Measurements from ENCODE around the gene TLK2.

The TLK2 gene

GRCh38 chr17:62655656-62656055 is 177.0 kb downstream of the TLK2 start:
- DNase-seq (ENCODE audit: low read depth in 2 of 2): no peak

DNA sequence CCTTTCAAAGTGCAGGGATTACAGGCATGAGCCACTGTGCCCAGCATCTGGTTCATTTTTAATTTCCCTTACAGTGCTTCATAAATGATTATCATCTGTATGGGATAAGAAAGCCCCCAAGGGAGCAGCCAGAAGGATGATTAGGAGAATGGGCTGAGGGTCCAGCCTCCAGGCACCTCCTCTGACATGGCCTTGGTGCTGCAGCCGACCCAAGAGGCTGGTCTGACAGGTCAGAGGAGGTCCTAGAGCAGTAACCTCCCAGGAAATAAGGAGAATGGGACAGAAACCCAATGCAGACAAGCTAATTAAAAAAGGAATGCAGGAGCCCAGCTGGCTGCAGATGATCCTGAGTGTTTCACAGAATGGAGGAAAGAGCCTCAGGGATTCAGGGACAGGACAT is 177.8 kb downstream of the TLK2 start:
- no peak for DNase-seq (ENCODE audit: low read depth in 2 of 2)

- no peak for DNase-seq (ENCODE audit: low read depth in 2 of 2)
Measured at GRCh38 chr17:62657145-62657665, 178.6 kb downstream of the TLK2 start.

- no peak for DNase-seq (ENCODE audit: low read depth in 2 of 2)
Measured at GRCh38 chr17:62657690-62658089, 179.1 kb downstream of the TLK2 start.

GRCh38 chr17:62658136-62658920 is 179.7 kb downstream of the TLK2 start:
- no peak for DNase-seq (ENCODE audit: low read depth in 2 of 2)

- no peak for DNase-seq (ENCODE audit: low read depth in 2 of 2)
Measured at GRCh38 chr17:62660629-62661118, 182.0 kb downstream of the TLK2 start.

- DNase-seq (ENCODE audit: low read depth in 2 of 2): no peak
Measured at GRCh38 chr17:62661337-62661736, 182.7 kb downstream of the TLK2 start.

DNA sequence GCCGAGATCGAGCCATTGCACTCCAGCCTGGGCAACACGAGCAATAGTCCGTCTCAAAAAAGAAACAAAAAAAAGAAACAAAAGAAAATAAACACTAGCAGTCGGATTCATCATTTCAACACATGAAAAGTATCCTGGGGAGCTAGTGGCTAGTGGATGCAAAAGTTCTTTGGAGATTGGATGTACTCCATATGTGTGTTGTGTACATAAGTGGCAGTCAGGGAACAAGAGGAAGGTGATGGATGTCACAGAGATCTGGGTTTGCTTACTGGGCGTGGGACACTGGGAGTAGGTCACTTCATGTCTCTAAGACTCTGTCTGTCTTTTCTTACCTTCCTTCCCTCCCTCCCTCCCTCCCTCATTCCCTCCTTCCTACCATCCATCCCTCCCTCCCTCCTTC is 184.2 kb downstream of the TLK2 start:
- DNase-seq (ENCODE audit: low read depth in 2 of 2): no peak

Measured in activated CD8-positive, alpha-beta memory T cell treated with anti-CD3 and anti-CD28 coated beads for 4 hours (primary cell).